IPS-NIHi11 (cell line): ENCODE measurements around the gene LRRC74A.

Experiments
- DNase-seq: peaks from one replicate; pipeline ENCODE4 v3.0.0; 2012; ENCODE audit warnings: mixed read lengths, low spot score

LRRC74A gene

DNA sequence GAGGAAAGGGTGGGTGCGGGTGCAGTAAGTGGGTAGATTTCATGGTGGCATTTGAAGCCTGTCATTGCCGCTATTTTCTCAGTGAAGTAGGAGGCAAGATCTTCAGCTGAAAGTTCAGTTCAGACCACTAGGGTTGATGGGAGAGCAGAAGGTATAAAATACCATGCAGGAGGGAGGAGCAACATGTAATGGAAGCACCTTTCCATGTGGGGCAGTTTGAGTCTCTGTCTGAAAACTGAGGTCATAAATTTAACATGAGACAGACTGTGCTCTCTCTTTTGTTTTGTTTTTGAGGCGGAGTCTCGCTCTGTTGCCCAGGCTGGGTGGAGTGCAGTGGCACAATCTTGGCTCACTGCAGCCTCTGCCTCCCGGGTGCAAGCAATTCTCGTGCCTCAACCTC lies 22.7 kb downstream of the LRRC74A start:
- DNase-seq = no peak

DNA sequence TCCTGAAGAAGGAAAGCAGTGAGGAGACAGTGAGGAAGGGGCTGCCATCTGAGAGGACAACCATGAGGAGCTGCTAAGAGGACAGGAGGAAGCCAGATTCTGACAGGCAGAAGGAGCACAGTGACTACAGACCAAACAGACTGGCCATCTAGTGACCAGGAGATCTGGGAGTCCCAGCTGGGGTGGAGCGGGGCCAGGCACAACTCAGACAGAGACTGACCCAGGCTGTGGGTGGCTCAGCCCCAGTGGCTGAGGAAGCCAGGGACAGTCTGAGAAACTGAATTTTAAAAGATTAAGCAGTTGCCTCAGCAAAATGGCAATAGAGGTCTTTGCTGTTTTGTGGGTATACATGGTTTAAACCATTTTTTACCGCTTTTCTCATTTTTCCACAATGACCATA lies 28.9 kb downstream of the LRRC74A start:
- DNase-seq = no peak

DNA sequence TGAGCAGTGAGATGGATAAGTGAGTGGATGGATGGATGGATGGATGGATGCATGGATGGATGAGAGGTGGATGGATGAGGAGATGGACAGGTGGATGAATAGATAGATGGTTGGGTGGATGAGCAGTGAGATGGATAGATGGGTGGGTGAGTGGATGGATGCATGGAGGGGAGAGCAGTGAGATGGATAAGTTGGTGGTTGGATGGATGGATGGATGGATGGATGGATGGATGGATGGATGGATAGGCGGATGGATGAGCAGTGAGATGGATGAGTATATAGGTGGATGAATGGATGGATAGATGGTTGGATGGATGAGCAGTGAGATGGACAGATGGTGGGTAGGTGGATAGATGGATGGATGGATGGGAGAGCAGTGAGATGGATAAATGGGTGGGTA lies 30.6 kb downstream of the LRRC74A start:
- no peak for DNase-seq

DNA sequence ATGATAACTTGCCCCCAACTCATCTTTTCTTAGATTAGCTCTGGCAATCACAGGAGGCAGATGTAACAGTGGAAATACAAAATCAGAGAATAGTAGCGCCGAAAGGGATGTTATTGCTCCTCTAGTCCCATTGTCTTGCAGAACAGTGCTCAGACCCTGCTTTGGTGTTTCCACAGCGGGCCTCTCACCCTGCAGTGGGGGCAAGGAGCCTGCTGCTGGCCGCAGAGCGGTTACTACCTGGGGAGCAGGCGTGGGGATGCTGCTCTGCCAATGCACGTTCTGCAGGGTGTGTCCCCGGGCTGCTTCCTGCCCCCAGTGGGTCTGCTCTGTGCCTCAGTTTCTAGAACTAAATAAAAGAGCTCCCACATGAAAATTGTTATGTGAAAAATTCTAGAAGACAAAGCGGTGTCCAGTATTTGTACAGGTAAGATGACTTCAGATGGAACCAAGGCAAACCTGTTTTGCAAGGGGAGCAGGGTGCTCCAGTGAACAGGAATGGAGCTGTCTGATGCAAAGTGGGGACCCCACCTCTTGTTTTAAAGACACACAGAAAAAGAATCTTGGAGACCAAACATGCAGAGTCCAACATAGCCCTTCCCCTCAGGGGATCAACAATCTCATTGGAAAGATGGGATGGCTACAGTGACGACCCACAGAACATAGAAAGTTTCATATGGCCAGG lies 35.5 kb downstream of the LRRC74A start:
- no peak for DNase-seq

DNA sequence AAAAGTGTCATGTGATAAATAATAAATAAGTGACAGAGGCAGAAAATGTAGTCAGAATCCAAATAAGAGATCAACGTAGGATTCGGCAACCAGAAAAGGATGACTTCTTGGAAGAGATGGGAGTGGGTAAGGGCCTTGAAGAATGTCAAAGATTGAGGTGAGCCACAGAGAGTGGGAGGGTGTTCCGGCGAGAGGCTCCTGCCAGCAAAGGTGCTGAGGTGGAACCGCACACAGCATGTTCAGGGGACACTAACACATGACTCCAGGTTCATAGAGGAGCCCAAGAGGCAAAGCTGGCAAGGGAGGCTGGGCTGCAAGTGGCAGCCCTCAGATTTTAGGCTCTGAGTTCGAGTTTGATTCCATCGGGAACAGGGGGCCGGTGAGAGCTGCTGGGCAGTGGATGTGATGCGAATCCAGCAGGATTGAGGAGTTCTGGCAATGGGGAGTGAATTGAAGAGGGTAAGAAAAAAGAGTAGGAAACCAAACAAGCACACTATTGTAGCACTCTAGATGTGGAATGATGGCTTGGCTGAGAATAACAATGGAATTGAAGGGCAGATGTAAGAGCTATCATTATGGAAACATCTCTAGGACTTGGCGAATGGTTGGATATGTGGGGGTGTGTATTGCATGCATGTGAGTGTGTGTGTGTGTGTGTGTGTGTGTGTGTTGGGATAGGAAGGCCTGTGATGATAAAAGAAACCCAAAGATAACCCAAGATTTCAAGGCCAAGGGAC lies 36.5 kb downstream of the LRRC74A start:
- no peak for DNase-seq

DNA sequence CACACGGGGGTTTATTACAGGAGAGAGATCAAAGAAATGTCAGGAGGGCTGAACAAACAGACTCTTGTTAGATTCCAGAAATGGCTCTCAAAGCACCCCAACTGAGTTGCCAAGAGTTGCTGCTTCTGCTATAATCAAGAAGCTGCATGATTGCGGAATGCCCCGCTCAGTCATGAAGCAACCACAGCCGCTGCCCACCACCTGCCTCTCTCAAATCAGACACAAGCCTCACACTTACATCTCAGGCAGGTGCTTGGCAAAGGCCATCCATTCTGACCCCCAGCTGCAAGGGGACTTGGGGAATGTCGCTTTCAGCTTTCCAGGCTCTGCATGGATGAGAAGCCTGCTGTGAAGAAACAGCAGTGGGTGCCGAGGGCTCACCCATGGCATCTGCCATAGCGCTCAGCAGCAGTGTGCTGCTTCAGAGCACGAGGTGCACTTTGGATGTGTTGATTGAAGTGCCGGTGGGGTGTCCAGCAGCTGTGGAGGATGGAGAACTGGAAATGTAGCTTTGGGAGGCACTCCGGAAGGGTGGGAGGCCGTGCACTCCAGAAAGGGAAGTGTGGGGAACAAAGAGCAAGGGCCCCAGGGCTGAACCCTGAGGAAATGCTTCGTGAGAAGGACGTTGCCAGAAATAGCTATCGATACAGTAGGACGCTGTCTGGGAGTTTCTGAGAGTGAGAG lies 37.7 kb downstream of the LRRC74A start:
- DNase-seq = no peak

DNA sequence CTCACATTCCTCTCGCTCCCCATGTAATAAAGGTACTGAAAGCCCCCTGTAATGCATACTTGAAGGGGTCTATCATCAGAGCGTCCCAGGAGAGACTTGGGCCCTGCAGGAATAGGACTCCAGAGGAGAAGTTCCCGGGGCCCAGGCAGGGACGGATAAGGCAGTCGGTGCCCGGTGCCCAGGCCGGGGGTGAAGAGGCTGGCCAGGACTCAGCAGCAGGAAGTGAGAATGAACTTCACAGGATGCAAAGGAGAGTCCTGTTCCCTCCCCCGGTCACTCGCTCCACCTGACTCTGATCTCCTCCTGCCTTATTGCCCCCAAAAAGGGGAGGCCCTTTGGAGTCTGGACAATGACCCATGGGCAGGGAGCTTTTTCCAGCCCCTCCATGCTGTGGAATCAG lies 40.2 kb downstream of the LRRC74A start:
- DNase-seq = no peak

DNA sequence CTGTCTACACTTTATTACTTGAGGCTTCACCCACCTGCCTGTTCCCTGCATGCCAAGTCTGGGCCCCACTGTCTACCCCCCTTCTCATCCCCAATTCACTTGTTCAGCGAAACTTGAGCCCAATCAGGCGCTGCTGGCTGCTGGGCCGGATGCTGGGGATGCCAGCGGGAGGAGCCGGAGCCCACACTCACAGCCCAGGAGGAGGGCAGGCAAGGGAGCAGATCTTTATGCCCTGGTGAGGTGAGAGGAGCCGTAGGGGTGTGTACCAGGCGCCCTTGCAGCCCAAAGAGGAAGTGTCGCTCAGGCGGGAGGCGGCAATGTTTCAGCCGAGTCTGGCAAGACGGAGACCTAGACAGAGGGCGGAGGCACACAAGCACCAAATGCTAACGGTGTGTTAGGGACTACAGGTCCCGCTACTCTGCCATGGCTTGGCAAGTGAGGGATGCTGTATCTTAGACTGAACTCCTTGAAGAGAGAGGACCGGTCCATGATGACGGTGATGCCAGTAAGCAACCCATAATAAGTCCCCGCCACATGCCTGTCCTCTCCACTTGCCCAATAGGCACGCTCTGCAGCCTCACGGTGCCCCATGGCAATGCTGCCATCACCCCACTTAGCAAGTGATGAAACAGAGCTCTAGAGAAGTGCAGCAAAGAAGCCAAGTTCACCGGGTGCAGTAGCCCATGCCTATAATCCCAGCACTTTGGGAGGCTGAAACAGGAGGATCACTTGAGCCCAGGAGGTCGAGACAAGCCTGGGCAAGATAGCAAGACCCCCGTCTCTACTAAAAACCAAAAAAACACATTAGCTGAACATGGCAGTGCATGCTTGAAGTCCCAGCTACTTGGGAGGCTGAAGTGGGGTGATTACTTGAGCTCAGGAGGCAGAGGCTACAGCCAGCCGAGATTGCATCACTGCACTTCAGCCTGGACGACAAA lies 41.6 kb downstream of the LRRC74A start:
- no peak for DNase-seq

DNA sequence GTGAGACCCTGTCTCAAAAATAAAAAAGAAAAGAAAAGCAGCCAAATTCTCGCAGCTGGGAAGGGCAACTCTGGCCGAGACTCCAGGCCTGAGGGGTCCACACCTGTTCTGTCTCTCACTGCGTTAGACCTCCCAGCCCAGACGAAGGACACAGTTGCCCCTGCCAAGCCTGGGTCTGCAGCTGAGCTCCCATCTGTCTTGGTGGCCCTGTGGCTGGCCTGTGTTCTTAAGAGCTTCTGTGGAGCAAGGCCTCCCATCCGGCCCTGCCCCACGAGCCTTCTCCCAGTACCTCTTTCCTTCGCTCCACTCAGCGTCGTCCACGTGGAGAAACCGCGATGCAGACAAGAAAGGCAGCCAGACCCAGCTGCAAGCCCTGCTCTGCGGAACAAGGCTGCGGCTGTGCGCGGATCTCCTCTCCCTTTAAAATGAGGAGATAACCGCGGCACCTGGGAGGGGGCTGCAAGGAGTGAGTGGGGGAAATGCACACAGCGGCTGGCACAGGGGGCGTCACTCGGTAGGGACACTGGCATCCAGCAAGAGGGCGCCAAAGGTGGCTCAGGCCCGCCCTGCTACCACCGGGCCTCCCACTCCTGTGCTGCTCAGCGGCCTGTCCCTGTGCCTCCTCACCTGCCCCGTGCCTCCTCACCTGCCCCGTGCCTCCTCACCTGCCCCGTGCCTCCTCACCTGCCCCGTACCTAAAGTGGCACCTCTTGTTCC lies 42.4 kb downstream of the LRRC74A start:
- no peak for DNase-seq

DNA sequence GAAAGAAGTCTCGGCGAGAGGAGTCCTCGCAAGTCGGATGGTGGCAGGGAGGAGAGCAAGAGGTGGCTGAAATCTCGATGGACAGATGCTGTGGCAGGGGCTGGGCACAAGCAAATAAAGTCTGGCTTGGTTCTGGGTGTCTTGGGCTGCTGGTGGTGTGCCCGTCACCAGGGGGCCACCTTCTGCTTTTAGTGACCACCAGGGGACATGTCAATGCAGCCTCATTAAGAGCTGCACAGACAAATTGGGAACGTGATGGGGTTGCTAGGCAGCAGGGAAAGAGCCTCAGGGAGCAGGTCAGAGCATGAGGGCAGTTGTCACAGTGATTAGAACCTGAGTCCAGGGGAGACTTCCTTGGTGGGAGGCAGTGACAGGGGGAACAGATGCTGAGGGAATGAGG lies 44.0 kb downstream of the LRRC74A start:
- no peak for DNase-seq

DNA sequence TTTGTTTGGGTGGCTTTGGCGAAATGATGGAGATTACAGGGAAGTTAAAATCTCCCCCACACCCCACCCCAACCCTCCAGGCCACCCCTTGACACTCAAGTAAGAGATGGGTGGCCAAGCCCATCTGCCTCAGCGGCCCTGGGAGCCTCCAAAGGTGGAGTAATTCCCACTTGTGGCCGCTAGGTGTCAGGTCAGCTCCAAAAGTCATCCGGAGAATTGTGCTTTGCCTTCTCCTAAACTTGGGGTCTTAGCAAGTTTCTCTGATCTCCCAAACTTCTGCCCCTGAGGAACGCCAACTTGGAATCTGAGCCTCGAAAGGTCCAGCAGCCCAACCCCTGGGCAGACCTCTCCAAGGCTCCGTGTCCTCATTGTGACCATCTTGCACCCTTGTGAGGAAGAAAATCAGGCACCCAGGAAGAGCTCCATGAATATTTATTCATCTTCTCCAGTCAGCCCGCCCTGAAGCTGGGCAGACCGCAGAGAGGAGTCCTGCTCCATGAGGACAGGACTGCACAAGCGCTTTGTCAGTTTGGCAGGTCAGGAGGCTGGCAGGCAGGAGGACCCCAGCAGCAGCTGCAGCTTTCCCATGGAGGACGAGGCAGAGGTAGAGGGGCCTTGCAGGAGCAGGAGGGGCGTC lies 46.7 kb downstream of the LRRC74A start:
- DNase-seq = peak; percentile 76

DNA sequence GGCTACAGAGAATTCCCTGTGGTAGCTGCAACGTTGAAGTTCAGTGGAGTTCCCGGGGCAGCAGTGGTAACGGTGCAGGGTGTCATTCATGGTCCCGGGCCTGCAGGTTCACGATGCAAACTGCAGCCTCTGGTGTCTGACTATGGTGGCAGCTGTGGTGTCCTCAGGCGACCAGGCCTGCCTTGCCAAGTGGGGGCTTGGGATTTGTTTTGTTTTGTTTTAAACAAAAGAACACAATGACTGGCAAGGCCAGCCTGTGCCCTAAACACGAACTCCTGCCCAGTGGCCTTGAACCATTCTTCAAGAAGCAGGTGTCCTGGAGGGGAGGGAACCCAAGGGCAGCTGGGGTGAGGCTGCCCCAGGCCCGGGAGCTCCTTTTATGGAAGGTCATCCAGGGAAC lies 48.5 kb downstream of the LRRC74A start:
- no peak for DNase-seq

DNA sequence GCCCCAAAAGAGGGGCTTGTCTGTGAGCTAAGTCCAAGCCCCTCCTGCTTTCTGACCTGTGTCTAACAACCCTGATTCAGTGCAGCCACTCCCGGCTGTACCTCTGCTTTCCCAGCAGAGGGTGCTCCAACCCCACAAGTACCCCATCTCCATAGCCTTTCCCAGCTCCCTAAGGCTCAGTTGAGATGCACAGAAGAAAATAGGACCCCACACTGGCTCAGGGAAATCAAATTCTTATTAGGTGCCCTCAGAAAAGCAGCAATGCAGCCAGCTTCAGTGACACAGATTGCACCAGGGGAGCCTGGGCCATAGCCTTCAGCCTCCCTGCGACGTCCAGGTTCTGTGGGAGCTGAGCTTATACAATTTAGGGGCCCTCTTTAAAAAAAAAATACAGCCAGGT lies 49.9 kb downstream of the LRRC74A start:
- peak; percentile 88 for DNase-seq

DNA sequence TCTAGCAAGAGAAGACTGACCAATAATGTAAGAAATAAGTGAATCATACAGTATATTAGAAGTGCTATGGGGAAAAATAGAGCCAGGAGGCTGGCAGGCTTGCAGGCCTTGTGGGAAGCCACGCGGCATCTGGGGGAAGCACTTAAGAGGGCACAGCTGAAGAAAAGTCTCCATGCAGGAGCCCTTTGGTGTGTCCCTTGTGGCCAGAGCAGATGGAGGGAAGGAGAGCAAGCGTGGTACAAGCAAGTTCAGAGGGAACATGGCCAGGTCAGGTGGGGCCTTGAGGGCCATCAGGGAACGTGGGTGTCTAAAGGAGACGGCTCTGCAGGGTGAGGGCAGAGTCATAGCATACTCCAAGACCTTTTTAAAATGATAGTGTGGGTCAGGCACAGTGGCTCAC lies 51.7 kb downstream of the LRRC74A start:
- no peak for DNase-seq

DNA sequence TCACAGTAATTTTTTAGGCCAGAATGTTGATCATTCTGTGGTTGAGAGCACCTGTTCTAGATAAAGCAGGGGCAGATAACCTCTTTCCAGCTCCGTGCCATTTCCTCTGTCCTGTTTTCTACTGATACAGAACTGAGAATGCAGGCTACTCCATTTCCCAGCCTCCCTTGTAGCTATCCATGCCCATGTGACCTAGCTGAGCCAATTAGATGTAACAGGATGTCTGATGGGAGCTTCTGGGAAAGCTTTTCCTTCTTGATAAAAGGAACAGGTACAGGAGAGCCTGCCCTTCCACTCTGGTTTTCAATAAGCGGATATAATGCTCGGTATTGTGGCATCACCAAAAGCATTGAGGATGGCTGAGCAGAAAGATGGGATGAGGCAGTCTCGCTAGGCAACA lies 54.2 kb downstream of the LRRC74A start:
- DNase-seq = no peak

DNA sequence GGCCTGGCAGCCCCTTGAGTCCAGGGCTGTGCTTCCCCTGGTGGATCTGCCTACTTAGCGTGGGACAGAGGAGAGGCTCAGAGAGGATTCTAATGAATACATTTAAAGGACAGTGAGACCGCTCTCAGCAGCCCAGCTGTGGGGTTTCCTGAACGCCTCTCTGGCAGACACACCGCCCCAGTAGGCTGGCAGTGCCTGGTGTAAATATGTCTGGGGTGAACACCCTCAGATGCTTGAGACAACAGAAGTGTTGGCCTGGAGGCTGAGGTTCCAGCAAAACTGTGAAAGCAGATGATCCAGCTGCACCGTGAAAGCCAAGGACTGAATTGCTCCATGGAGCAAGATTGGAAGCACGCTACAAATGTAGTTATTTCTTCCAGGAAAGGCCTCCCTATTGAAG lies 55.1 kb downstream of the LRRC74A start:
- no peak for DNase-seq

DNA sequence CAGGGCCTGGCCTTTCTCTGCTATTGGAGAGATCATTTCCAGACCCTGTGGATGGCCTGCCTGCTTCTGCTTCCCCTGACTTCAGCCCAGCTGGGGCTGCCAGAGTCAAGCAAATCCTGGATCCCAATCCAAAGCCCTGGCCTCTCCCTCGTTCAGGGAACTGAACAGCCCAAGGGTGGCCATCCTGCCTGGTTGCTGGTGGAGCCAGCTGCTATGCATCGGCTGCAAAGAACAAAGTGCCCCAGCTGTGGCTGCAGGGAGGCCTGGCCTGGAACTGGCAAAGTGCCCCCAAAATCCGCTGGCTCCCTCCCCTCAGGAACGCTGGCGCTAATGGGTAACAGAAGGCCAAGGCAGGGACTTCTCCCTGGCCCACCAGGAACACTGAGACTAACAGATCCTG lies 56.4 kb downstream of the LRRC74A start:
- DNase-seq = no peak

DNA sequence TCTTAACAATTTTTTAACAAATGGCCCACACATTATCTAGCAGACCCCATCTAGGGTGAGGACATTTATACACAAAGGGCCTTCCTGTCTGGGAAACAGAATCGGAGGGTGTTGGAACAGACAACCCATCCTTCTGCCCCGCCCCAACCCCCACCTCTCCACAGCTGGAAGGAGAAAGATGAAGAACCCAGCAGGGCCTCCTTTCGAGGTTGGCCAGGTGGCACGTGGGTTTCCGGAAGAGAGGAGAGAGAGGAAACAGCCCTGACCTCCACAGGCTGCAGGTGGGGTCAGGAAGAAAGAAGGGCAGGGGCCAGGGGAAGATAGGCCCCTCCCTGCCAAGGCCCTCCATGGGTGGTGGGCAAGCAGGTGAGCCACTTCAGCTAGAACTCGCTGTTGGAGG lies 57.2 kb downstream of the LRRC74A start:
- no peak for DNase-seq

DNA sequence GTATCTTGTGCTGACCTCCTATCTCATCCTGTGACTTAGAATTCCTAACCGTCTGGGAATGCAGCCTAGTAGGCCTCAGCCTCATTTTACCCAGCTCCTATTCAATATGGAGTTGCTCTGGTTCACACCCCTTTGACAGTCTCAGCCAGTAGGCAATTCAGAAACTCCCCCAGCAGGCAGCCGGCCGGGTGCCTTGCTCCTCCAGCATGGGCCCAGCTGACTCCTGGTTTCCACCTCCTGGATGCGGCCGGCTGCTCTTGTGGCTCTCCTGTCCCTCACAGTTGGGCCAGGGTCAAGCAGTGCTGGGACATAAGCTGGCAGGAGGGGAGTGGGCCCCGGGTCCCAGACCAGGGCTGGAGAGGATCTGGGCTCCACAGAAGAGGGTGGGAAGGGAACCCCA lies 58.2 kb downstream of the LRRC74A start:
- DNase-seq = no peak

DNA sequence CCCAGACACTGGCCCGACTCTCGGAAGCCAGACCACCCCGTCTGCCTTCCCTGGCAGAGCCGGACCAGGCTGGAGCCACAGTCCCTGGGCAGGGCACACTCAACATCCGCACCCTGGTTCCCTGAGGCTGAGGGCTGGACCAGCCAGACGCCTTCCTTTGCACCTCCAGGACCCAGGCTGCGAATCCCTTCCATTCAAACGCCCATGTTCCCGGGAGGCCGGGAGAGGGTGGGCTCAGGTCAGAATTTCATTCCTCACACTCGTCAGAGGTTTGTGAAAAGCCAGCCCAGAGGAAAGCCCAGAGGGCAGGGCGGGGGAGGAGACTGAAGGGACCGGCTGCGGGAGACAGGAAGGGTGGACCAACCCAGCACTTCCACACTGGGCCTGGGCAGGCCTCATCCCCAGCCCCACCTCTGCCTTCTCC lies 58.7 kb downstream of the LRRC74A start:
- peak; percentile 50 for DNase-seq

DNA sequence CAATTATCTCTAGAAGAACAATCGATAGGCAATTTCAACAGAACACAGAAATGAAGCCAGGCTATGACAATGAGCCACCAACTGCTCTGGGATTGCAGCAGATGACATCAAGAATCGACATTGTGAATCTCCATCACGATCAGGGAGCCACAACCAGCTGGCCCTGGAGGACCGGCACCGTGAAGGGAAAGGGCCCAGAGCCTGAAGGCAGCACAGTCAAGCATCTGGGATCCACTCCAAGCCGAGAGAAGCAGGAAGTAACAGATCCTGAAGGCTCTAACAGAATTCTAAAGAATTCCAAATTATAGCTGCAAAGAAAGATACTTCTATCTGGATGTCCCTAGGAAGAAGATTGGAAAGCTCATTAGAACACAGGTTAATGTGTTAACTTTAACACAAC lies 61.0 kb downstream of the LRRC74A start:
- no peak for DNase-seq
